GM21723 (cell line): Measurements from ENCODE around the gene ACACB.
"Not testable (repeated sequence)": the region's sequence is repeated elsewhere in the genome, so short reads cannot be mapped to it uniquely, and the experiment has no call there.

Experiments used
- ATAC-seq: cut with Tn5 transposase; IDR thresholded peaks from one replicate; pipeline ENCODE4 v1.9.1; 2021; ENCODE audit warnings: mild to moderate bottlenecking, moderate library complexity; ENCODE audit not compliant: unreplicated experiment

The ACACB gene

DNA sequence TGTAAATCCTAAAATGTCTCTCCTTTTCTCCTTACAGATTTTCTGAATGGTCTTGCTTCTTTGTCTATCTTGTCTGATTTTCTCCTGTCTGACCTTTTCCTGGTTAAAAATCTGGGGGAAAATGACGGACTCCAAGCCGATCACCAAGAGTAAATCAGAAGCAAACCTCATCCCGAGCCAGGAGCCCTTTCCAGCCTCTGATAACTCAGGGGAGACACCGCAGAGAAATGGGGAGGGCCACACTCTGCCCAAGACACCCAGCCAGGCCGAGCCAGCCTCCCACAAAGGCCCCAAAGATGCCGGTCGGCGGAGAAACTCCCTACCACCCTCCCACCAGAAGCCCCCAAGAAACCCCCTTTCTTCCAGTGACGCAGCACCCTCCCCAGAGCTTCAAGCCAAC is 23.0 kb downstream of the ACACB start:
- ATAC-seq, result no peak

DNA sequence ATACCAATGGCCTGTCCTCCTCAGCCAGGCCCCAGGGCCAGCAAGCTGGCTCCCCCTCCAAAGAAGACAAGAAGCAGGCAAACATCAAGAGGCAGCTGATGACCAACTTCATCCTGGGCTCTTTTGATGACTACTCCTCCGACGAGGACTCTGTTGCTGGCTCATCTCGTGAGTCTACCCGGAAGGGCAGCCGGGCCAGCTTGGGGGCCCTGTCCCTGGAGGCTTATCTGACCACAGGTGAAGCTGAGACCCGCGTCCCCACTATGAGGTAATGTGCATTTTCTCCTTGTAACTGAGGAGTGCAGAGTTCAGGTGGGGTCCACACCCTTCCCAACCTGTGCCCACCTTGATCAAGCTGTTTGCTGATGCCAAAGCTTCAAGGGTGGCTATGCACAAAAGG is 23.4 kb downstream of the ACACB start:
- ATAC-seq, result no peak

GRCh38 chr12:109140560-109140959 is 24.2 kb downstream of the ACACB start:
- ATAC-seq, result no peak

- no peak for ATAC-seq
Measured at GRCh38 chr12:109144224-109144623, 27.8 kb downstream of the ACACB start.

GRCh38 chr12:109147126-109147525 is 30.7 kb downstream of the ACACB start:
- ATAC-seq, result not testable (repeated sequence)

DNA sequence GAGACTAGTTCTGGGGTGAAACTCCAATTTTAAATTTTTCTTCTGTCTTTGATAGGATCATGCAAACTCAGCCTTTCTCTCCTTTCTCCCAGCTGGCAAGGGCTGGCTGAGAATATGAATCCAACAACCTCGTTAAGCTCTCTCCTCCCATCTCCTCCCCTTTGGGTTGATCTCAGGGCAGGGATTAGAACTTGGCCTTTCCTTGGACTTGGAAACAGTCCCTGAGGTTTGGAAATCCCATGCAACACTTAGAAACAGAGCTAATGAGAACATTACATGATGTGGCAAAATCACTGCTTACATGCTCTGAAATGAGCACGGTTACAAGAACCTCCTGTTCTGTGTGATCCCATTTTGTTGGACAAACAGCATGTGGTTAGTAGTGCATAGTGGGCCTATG is 31.6 kb downstream of the ACACB start:
- no peak for ATAC-seq

DNA sequence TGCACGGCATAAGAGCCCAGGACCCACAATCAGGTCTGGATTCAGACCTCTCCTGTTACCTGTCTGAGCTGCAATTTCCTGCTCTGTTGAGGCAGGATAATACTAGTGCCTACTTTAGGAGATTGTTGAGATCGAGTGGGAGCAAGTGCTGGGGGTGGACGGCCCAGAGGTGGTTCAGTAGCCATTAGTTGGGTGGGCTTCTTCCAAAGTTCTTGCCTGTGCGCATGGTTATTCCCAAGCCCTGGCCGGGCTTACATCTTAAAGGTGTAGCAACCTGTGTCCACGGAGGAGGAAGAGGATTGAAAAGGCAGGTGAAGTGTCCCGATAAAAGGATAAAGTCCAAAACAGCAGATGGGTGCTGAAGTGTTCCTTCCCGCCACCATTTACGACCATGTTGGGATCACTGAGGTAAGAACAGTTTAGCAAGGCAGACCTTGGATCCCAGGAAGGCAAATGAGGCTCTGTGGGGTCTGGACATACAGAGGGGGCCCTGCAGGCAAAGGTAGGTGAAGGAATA is 33.8 kb downstream of the ACACB start:
- ATAC-seq, result no peak

- no peak for ATAC-seq
Measured at GRCh38 chr12:109151457-109151856, 35.1 kb downstream of the ACACB start.

DNA sequence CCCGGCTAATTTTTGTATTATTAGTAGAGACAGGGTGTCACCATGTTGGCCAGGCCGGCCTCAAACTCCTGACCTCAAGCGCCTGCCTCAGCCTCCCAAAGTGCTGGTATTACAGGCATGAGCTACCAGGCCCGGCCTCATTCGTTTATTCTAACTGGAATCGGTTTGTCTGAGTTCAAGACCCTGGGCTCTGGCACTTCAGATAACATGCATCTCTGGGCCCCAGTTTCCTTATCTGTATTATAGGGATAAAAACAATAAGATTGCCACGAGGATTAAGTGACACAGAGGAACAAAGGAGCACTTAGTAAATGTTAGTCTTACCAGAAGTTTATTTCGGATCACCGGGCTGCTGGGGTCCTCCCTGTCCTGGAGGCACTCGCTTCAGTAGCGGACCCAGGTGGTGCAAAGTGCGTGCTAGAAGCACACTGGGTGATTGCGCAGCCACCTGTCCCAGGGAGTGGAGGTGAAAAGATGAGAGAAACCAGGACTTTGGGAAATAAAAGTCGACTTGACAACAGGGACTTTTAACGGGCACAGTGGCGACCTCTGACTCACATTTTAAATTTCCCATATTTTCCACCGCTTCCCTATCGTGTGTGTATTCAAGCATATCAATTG is 37.5 kb downstream of the ACACB start:
- no peak for ATAC-seq

GRCh38 chr12:109154451-109155438 is 38.4 kb downstream of the ACACB start:
- peak; percentile 89 for ATAC-seq

- ATAC-seq, result no peak
Measured at GRCh38 chr12:109156036-109156435, 39.6 kb downstream of the ACACB start.

- ATAC-seq, result no peak
Measured at GRCh38 chr12:109156586-109156985, 40.2 kb downstream of the ACACB start.

DNA sequence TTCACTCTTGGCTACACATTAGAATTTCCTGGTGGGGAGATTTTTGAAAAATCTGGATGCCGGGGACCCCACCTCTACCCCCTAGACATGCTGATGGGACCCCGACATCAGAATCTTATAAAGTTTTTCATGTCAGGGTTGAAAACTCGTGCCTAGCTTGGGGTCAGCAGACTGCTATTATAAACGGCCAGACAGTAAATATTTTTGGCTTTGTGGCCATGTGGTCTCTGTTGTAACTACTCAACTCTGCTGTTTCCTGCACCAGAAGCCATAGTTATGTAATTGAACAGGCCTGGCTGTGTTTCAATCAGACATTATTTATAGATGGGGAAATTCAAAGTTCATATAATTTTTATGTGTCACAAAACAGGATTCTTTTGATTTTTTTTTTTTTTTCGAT is 41.6 kb downstream of the ACACB start:
- ATAC-seq, result no peak

GRCh38 chr12:109160433-109160832 is 44.0 kb downstream of the ACACB start:
- ATAC-seq, result no peak

- ATAC-seq, result no peak
Measured at GRCh38 chr12:109160873-109161272, 44.5 kb downstream of the ACACB start.

GRCh38 chr12:109162551-109162950 is 46.2 kb downstream of the ACACB start:
- ATAC-seq, result no peak

DNA sequence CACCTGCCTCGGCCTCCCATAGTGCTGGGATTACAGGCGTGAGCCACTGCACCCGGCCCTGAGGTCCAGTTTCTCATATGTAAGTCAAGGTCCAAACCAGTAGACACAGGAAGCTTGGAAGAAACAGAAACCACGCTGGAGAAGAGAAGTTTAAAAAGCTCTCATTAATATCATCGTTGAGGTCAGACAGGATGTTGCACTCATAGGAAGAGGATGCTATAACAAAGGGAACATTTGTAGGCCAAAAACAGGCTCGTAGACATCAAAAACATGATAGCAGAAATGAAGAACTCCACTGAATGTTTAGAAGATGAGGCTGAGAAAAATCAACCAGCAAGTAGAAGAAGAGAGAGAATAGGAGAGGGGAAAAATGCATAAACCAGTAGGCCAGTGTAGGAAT is 46.8 kb downstream of the ACACB start:
- ATAC-seq, result no peak

DNA sequence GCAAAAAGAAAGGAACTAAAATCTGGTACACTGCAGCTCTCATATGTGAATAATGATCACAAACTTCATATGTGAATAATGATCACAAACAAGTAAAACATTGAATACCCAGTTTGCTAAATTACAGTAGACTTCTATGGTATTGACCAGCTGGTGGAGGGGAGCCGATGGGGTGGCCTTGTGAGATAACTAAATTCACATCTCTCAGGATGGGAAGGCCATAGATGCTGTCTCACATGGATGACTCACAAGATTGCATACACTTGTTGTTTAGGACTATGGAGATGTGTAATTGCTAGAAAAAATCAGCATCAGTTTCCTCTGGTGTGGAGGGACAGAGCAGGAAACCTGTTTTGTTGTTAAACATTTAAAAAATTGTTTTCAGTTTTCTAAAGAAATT is 49.2 kb downstream of the ACACB start:
- no peak for ATAC-seq

GRCh38 chr12:109166371-109166770 is 50.0 kb downstream of the ACACB start:
- ATAC-seq, result no peak

- ATAC-seq, result no peak
Measured at GRCh38 chr12:109167781-109168180, 51.4 kb downstream of the ACACB start.

- no peak for ATAC-seq
Measured at GRCh38 chr12:109169262-109169661, 52.9 kb downstream of the ACACB start.

GRCh38 chr12:109169686-109170085 is 53.3 kb downstream of the ACACB start:
- ATAC-seq, result no peak
